Kasumi-1 (cell line): Measurements from ENCODE around the gene SAYSD1.

Source experiments
- DNase-seq, 2 experiments: peaks; one replicate each; lab custom pipeline; 2025; lab: John Stamatoyannopoulos, UW

Gene SAYSD1

DNA sequence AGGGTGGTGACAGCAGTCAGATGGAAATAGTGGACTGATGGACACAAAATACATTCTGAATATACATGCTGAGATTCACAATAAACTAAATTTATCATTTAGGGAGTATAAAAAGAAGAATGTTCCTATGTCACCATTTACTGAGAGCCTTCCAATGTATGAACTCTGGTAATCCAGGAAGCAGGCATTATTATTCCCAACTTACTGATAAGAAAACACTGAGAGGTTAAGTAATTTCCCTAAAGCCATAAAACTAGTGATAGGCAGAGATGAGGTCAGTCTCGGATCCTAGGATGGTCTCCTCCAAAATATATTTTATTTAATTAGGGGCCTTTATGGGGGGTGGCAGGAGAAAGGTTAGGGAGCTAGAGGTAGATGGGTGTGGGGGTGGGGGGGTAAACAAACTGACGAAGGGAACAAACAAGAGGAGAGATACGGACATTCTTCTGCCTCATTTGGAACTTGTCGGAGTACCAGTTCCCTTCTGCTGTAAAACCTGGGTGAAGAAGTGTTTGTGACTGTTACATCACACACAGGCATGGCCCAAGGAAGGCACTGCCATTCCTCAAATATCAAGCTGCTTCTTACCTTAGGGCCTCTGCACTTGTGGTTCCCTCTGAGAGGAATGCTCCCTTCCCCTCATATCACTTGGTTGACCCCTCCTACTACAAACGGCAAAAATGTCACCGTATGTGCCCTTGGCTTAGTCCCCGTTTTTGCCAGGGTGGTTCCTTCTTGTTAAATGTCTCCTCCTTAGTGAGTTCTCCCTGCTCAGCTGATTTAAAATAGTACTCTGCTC lies 6.7 kb downstream of the SAYSD1 start:
- no peak for DNase-seq

DNA sequence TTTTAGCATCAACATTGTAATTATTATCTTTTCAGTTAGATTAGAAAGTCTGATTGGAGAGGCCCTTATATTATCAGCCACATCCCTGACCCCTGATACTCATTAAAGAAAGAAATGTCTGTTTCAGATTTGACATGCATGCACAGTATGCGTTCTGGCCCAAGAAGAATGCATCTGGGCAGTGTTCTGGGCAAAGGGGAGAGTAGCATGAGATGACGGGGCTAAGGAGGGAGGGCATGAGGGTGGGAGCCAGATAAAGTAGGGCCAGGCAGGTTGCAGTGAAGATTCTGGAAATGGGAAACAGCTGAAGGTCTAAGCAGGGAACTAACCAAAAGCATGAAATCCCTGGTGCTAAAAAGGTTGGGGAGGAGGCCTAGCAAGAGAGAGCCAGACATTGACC lies 7.3 kb downstream of the SAYSD1 start:
- DNase-seq = no peak

DNA sequence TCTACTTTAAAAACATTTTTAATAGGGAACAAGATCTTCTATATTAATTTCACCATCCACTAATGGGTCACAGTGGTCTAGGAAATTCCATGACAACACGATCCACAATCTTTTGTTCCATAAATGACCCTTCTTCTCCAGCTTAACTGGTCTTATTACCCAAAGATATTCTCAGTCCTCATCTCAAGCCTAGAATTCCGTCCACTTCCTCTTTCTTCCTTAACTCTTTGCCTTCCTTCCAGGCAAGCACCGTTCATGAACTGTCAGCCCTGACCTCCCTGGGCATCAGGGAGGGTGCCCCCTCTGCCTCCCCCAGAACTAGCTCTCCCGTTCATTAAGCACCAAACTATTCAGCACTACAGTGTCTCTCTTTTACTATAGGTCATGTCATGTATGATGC lies 8.0 kb downstream of the SAYSD1 start:
- no peak for DNase-seq

DNA sequence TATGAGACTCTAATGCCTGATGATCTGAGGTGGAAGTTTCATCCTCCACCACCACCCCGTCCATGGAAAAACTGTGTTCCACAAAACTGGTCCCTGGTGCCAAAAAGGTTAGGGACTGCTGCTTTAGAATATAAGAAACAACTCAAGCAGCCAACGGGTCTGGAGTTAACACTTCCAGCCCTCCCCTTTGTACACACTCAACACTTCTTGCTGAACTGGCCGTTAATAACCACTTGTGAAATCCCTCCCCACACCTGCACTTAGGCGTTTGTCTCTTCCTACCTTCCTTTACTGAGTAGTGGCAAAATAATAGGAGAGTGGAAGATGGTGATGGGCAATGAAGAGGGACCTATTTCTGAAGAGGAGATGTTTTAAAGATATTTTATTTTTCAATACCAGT lies 10.5 kb downstream of the SAYSD1 start:
- DNase-seq = no peak

DNA sequence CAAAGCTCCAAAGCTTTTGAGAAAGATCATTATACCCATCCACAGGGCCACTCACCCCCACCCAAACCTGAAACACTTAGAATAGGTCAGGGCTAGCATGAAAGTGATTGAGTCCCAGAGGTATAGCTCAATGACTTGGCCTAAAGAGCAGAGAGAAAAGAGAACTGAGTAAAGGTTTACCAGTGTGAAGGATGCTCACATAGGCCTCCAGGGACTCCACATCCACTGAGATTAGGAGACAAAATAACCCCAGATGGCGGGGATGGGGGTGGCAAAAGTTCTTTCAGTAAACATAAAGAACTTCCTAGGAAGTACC lies 12.2 kb downstream of the SAYSD1 start:
- DNase-seq = no peak

DNA sequence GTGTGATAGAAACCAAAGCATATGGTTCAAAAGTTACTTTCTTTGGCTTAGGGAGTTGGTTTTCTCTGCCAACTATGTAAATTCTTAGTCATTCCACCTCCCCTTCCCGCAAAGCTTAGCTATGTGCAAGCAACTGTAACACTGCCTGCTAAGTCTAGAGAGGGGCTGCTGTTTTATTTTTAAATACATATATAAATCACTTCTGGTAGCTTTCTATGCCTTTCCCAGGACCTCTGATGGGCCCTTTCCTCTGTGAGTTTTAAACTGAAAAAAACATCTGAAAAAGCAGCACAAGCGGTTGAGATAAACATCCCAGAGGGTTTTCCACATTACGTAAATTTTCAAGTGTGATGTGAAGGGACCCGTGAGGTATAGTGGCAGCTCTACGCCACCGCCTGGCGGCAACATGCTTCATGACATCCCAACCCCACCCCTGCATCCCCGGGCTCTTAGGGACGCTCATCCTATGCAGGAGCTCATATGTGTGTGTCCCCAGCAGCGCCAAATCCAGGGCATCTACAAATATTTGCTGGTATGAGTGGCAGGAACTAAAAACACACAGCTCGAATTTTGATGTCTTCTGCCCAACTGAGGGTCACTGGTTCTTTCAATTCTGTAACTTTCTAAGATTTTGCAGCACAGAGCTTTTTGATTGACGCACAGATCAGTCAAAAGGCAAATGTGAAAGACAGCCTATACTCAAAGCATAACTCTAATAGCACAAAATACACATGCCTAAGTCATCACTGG lies 12.7 kb downstream of the SAYSD1 start:
- no peak for DNase-seq

DNA sequence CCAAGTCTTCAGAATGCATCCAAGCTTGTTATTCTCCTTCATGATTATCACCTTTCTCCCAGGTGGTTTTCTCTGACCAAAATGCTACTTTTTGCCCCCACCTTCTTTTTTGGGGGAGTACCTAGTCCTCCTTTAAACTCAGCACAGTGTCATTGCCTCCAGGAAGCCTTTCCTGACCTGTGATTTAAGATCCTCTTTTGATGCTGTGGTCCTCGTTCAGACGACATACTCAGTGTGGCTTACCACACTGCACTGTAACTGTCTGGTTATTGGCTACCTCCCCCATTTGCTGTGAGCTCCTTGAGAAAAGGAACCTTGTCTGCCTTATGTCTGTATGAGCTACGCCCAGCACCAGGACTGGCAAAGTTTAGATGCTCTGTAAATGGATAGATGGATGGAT lies 14.6 kb downstream of the SAYSD1 start:
- DNase-seq = no peak

DNA sequence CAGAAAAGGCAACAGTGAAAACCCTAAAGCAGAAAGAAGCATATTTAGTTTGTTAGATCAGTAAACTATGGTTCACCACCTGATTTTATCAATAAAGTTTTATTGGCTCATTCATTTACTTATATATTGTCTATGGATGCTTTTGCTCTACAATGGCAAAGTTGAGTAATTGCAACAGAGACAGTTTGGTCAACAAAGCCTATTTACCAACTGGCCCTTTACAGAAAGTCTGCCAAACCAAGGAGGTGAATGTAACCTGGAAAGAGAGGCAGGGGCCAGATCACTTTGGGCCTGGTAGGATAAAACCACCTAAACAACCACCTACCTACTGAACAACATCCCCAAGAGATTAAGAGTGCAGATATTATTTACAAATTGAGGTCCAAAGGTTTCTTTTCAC lies 19.4 kb downstream of the SAYSD1 start:
- no peak for DNase-seq

DNA sequence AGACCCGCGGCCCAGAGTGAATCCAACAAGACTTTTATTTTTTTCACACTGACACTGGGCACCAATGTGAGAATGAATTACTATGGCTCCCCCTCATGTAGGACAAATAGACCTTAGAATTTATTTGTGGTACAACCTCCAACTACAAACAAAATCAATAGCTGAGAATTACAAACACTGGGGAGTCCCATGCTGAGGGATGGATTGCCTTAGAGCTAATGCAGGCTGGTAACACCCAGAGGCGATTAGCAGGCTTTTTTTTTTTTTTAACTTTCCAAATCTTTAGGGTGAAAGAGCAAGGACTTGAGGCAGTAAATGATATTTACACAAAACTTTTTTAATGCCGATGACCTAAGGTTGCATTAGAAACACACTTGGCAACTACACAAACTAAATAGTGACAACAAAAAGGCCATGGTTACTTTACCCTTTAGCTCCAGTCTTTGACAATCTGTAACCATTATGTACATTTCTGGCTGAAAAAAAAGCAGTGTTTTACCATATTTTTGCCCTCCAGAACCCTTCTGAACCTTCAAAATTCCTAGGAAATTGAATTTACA lies 21.8 kb downstream of the SAYSD1 start:
- no peak for DNase-seq

DNA sequence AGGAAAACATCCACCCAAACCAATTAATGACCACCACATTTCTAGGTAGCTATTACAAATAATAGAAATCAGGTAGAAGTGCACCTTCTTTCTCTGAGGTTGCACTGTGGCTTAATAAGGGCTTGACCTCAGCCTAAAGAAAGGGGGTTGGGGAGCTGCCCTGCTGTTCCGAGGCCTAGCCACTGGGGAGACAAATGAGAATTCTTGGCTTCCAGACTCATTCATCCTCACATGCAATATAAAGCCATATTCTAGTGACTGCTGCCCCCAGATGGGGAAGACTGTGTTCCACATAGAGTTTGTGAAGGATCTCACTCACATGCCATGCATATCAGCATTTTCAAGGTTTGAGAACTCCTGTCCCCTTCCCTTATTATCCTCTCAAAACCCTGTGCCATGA lies 22.9 kb downstream of the SAYSD1 start:
- no peak for DNase-seq

DNA sequence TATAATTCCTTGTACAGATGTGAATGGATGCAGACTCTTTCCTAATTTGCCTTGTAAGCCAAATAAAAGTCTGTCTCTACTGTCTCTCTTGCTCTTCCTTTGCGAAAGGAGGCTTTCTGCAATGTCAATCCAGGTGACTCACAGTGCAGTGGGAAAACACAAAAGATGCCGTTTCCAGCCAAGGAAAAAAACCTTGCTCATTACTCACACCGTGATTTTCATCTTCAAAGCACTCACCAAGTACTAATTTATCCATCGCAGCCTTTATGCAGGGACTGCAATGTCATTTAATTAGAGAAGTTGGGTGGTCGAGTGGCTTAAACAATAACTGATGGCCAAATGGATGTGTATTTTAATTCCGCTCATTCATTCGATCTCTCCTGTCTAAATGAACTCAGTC lies 23.8 kb downstream of the SAYSD1 start:
- DNase-seq = no peak

DNA sequence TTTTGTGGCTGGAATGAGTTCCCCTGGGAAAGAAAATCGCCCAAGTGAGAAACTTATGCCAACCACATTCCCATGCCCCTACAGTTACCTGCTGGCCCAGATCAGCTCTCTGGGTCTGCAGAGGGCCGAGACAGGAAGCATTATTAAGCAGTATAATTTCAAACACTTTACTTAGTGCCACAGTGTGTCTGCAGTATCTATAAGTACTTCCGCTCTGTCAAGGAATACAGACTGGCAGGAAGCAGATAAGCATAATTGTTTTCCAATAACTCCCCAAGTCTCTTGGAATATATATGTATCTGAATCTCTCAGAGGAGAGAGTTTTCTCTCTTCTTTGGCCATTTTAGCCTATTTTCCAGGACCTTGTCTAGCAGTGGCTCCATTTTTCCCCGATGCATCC lies 24.9 kb downstream of the SAYSD1 start:
- peak; percentile 3 to 12 for DNase-seq

DNA sequence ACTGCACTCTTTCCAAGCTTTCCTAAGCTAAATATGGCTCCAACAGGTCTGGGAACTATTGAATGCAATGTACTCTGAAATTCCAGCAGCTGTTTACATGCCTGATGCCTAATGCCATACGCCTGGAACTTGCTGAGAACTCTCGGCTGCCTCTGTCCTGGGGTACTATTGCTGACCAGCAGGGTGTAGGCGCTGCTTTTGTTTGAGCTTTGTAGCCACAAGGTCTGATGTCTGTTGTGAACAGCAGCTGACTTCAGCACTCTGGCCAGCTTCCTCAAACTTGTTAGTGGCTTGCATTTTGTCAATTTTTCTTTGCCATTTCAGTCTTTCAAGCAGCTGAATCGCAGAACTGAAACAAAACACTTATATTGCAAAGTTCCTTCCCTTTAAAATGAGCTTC lies 26.7 kb downstream of the SAYSD1 start:
- DNase-seq = peak; percentile 31 to 41

DNA sequence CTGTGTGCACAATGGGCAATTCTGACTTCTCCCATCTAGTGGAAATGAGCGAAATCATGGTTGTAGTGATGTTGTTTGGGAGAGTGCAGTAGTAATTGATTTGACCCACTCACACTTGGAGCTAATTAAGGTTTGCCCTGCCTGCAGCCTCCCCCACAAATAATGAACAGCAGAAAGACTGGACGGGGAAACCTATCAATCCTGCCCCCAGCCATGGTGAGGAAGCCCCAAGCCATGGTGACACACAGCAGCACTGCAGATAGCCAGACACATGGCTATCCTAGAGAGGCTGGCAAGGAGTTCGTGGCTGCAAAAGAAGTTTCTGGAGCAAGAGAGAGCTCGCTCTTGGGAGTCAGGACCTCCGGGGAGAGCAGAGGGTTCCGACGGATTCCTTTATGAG lies 27.8 kb downstream of the SAYSD1 start:
- no peak for DNase-seq

DNA sequence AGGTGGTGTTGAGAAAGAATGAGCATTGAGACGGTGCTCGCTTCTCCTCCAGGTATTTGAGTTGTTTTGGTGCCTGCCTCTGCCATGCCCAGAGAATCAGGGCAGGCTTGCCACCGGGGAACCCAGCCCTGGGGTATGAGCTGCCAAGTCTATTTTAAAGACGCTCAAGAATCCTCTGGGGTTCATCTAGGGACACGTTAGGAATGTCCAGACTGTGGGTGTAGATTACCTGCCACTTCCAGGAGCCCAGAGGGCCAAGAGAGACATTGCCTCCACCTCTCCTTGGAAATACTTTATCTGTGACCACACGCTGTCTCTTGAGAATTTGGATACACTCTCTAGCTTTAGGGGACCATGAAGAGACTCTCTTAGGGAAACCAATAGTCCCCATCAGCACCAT lies 28.3 kb downstream of the SAYSD1 start:
- DNase-seq = no peak

DNA sequence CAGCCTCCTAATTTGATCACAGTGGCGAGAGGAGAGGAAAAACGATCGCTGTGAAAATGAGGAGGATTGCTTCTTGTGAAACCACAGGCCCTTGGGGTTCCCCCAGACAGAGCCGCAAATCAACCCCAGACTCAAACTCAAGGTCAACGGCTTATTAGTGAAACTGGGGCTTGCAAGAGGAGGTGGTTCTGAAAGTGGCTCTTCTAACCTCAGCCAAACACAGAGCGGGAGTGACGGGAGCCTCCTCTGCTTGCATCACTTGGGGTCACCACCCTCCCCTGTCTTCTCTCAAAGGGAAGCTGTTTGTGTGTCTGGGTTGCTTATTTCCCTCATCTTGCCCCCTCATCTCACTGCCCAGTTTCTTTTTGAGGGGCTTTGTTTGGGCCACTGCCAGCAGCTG lies 28.7 kb downstream of the SAYSD1 start:
- no peak for DNase-seq

DNA sequence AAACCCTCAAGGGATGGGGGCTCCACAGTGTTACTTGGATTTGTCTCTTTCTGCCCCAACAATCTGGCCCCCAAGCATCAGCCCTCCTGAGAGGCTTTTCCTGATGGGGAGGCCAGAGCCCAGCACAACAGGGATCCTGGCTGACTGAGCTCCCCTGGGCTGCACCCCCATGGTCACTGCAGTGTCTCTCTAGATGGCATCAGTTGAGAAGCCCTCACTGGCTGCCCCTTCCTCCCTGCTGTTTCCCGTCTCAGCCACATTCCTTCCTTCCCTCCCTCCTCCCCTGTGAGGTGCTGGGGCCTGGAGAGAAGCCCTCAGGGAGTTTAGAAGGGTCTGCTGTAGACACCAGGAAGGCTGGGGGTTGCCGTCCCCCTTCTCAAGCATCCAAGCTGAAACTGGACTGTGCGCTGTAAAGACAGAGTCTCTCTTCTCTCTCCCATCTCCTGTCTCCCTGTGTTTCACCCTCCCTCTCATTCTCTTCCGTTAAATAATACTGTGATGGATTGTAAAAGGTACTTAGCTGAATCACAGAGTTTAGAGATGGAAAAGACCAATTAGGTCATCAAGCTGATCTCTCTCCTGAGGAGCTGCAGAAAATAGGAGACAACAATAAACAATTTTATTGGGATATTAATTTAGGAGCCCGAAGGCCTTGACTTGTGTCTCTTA lies 29.7 kb downstream of the SAYSD1 start:
- no peak for DNase-seq

DNA sequence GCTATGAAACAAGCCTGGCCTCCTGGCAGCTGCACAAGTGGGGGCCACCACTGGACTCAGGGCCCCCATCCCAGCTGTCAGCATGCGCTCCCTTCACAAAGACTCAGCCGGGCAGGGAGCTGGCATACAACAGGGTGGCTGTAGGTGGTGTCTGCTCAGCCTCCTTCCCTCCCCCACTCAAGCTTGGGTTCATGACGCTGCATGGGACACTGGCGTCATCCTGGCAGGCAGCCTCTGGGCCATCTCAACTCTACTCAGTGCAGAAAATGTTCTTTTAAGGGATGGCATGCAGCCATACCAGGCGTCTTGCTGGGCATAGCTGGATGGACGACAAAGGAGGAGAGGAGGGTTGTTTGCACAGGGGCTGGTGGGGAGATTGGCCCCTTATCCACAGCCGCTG lies 30.5 kb downstream of the SAYSD1 start:
- DNase-seq = no peak

DNA sequence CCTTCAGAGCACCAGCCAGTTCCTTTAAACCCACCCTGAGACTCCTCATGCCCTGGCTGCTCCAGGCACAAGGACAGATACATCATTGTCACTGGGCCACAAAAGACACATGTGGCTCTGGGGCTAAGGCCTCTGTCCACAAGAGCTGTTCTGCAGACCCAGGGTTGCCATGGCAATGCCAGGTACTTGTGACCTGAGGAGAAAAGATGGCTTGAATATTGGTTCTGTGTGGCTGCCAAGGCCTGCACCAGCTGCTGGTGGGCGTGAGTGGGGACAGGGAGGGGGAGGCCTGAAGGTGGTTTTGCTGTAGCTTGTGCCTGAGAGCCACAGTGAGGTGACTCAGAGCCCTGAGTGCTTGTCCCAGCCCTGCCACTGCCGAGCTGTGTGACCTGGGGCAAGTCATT lies 31.8 kb downstream of the SAYSD1 start:
- DNase-seq = no peak

DNA sequence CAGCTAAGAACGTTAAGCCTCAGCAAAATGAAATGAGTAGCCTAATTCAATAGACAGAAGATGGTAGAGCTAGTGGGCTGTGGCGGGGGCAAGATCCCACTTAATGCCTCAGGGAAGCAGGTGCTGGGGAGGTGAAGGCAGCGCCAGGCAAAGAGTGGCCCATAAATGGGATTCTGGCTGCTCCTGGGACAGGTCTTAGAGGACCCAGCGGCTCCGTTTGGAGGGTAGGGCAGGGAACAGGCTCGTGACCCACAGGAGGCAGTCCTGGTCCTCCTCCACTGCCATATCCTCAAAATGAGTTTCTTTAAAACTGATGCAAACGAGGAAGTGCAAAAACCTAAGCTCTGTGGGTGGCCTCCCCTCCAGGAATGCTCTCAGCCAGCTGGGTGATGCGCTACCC lies 32.7 kb downstream of the SAYSD1 start:
- DNase-seq = no peak

DNA sequence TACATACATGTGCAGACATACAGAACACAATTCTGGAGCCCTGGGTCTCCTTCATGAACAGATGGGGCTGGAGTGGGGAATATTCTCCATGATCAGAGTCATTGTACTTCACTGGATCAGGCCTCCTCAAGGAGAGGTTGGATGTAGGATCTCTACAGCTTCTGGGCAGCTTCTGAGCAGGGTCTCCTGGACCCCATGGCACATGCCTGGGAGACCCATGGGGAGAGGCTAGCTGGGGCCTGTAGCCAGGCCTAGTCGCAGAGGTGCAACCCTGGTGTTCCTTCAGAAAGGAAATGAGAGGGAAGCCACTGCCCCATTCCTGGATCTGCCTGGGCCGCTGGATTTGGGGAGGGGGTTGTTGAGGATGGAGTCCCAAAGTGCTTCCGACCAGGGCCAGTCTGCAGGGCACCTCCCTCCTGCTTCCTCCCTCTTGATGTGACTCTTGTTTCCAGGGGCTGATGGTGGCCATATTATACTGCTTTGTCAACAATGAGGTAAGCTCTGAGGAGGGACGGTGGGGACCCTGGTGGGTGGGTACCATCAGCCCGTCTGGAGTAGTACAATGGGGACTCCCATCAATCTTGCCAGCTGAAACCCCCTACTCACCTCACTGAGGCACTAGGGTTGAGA lies 34.6 kb downstream of the SAYSD1 start:
- DNase-seq = no peak
